Stimulated activated CD8-positive, alpha-beta memory T cell treated with anti-CD3 and anti-CD28 coated beads, Interleukin-12 subunit alpha, Interleukin-12 subunit beta, amount 100 ng/mL, for 4 hours (primary cell): ENCODE data around the gene GABRB3.

Experiments used
- DNase-seq: peaks from one replicate; pipeline ENCODE4 v3.0.0-alpha.2; 2020; ENCODE audit warnings: low read depth

Gene GABRB3

DNA sequence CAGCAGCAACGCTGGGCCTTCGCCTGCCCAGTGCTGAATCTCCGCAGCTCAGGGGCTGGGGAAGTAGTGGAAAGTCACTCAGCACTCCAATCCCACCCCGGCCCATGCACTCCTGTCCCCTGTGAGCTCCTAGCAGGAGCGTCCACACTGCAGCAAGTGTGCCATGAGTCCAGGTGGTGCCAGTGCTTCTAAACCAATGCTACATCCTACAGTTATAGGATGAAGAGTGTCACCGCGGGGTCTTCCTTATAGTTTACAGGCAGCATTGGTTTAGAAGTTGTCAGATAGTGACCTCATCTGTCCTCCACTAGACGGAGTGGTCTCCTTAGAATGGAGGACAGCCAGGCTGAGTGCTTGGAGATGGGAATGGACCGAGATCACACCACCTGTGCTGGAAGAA, 221.4 kb downstream of the GABRB3 start:
- DNase-seq = no peak

DNA sequence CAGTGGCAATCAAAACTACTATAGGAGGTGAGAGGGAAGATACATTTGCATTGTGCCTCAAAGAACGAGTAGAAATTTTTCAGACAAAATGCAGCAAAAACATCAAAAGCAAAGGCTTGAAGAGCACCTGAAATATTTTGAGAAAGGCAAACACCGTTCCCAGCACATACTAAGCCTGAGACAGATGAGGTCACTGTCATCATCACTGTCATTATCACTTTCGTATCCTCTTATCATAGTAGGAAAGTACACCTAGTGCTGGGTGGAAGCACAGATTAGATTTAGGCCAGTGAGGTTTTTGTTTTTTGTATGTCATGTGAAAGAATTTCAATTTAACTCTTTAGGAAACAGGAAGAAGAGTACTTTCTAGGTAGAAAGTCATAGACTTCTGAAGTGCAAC, 222.0 kb downstream of the GABRB3 start:
- no peak for DNase-seq

DNA sequence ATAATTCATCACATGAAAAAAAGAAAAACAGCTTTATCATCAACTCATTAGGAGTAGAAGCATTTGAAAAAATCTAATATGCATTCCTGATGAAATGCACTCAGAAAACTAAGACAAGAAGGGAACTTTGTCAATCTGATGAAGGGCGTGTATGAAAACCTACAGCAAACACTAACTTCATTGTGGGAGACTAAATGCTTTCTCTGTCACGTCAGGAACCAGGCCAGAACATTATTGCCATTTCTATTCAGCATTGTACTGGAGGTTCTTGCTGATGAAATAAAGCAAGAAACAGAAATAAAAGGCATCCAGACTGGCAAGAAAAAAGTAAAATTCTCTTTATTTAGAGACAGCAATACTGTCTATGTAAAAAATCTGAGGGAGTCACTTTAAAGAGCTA, 235.2 kb downstream of the GABRB3 start:
- no peak for DNase-seq

DNA sequence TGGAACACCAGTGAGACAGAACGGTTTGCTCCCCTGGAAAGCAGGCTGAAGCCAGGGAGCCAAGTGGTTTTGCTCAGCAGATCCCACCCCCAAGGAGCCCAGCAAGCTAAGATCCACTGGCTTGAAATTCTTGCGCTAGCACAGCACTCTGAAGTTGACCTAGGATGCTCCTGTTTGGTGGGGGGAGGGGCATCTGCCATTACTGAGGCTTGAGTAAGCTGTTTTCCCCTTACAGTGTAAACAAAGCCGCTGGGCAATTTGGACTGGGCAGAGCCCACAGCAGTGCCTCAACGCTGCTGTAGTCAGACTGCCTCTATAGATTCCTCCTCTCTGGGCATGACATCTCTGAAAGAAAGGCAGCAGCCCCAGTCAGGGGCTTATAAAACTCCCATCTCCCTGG, 241.4 kb downstream of the GABRB3 start:
- no peak for DNase-seq

DNA sequence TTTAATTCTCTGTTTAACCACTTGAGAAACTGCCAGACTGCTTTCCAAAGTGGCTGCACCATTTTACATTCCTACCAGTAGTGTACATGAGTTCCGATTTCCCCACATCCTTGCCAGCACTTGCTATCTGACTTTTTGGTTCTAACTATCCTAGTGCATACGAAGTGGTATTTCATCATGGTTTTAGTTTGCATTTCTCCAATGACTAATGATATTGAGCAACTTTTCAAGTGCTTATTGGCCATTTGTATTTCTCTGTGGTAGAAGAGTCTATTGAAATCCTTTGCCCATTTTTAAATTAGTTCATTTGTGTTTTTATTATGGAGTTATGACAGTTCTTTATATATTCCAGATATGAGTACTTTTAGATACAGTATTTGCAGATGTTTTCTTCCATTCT, 247.8 kb downstream of the GABRB3 start:
- DNase-seq = no peak

DNA sequence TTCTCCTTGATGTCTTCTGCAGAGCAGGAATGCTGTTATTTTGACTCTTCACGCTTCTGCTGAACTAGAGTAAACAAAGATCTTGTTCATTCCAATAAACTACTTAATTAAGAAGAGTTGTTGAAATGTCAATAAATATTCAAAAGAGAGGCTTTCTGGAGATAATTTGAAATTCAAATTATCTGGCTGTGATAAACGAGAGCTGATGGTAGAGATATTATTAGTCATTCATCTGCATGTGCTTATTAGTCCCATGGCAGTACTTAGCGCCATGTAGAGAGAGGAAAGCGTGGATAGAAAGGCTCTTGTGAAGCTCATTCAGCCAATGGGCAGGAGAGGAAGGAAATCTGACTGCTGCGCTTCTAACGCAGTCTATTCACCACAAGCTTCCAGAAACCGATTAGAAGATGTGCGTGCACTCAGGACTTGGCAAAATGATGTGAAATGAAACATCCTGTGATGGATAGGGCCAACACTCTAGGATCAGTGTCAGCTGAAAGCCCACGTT, 251.1 kb downstream of the GABRB3 start:
- DNase-seq = no peak

DNA sequence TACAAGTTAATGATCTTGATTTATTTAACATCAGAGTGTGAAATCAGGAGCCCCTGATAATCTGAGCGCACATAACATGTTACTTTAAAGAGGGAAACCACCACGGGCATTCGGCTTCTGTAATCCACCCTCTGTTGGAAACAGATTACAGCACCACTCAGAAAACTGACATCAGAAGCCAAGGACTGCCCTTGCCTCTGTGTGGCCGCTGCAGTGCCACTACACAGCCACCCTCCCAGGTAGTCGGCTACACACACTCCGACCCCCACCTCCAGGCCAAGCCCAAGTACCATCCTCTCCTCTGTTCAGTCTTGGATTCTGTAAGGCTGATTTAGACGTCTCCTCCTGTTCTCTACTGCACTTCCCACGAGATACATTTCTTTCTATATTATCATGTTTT, 251.7 kb downstream of the GABRB3 start:
- no peak for DNase-seq

DNA sequence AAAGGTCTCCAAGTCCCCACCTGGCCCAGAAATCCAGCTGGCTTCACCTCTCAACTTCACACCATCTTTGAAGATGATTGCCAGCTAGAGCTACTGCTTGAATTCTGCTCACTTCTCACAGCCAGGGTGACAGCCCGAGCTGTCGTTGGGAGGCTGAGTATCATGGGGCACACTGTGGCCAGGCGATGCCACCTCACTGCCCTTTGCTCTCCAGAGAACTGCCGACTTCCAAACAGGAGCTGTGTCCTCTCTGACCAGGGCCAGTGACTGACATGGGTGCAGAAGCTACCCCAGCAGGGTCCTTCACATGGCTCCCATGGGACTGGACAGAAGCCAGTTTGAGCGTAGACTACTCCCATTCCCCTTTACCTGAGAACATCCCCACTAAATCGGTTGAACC, 254.0 kb downstream of the GABRB3 start:
- DNase-seq = no peak

DNA sequence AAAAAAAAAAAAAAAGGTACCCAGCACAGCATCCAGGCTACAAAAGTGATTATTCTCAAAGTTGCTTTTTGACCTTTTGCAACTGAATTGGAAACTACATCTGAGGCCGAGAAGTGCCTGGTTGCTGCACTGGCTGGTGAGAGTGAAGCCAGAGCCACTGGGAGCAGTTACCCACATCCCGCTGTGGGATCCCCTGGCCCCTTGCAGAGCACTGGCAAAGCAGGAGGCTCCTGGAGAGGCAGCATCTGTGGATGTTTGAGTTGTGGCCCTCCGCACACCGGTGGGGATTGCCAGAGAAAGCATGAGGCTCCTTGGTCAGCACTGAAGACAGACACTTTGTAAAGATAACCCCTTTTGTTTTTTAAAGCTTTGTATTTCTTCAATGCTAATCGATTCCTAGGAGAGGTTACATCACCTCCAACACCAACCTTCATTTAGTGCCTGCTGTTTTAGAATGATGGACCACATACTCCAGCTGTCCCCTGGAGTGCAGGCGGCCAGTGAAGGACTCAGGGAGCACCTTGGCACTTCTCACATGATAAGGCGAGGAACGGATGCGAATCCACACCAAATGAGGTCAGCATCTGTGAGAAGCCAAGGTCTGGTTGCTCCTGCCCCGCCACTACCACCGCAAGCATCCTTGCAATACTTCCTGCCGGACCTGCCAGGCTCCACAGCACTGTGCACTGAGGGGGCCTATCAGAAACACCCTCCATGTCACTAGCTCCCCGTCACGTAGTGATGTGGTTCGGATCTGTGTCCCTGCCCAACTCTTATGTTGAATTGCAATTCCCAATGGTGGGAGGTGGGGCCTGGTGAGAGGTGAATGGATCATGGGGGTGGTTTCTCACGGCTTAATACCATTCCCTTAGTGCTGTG, 256.5 kb downstream of the GABRB3 start:
- no peak for DNase-seq

DNA sequence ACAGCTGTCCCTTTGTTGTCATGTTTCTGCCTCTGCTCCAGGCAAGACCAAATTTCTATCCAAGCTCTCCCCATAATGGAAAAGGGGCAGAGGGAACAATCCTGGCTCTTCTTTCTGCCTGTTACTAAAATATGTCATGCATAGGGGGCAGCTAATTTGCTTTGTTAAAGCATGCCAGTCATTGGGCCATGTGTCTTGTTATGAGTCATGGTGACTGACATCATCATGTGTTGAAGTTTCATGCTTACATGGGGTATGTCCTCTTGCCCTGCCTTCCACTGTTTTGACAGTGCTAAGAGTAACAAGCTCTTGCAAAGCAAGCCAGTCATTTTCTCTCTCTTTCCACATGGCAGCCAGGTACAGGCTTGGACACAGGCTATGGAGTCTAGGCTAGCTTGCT, 268.9 kb downstream of the GABRB3 start:
- DNase-seq = no peak
